ENCODE measurements around the gene DYNC2H1.
"Not testable (repeated sequence)": the region's sequence is repeated elsewhere in the genome, so short reads cannot be mapped to it uniquely, and the experiment has no call there.

DYNC2H1 gene

GRCh38 chr11:103294516-103294915, 185.3 kb downstream of the DYNC2H1 start:
- no peak for DNase-seq

- no peak for DNase-seq
Observed at GRCh38 chr11:103295704-103296103, 186.5 kb downstream of the DYNC2H1 start.

GRCh38 chr11:103297900-103298299, 188.7 kb downstream of the DYNC2H1 start:
- DNase-seq: no peak

GRCh38 chr11:103315248-103315647, 206.0 kb downstream of the DYNC2H1 start:
- no peak for DNase-seq

DNA sequence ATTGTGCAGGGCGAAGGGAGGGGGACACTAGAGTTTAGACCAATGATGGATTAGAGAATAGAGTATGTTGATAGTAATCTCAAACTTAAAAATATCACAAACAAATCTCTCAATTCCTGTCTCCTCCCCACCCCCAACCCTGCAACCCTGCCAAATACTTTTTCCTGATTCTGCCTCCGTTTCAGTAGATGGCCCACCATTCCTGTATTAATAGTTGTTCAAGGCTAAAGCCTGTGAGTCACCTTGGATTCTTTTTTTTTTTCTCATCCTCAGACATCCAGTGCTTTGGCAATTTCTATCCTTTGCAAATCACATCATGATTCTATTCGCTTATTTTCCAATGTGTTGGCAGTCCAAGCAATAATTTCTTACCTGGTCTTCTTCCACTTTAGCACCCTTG, 207.9 kb downstream of the DYNC2H1 start:
- no peak for DNase-seq

GRCh38 chr11:103322821-103323220, 213.6 kb downstream of the DYNC2H1 start:
- no peak for DNase-seq

- DNase-seq: no peak
Observed at GRCh38 chr11:103325686-103326069, 216.5 kb downstream of the DYNC2H1 start.

GRCh38 chr11:103326070-103326794, 217.0 kb downstream of the DYNC2H1 start:
- DNase-seq: no peak

DNA sequence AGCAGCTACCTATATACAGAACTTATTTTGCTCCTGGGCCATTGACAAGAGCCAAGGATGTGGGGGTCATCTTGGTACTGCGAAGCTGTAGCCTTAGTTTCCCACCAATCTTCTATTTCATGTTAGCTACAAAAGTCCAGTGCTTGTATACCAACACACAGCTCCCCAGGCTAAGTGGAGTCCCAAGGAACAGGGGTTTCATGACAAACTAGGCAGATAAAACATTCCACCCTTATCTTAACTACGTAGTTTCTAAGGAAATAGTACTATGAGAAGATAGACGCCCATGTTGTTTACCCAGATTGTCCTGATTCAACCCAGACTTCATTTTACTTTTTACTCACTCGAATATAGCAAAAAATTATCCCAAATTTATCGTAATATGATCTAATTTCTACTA, 218.5 kb downstream of the DYNC2H1 start:
- no peak for DNase-seq

- DNase-seq: no peak
Observed at GRCh38 chr11:103332409-103332808, 223.2 kb downstream of the DYNC2H1 start.

- no peak for DNase-seq
Observed at GRCh38 chr11:103338621-103339484, 229.6 kb downstream of the DYNC2H1 start.

GRCh38 chr11:103339485-103339857, 230.2 kb downstream of the DYNC2H1 start:
- DNase-seq: no peak

- no peak for DNase-seq
Observed at GRCh38 chr11:103340956-103341355, 231.7 kb downstream of the DYNC2H1 start.

DNA sequence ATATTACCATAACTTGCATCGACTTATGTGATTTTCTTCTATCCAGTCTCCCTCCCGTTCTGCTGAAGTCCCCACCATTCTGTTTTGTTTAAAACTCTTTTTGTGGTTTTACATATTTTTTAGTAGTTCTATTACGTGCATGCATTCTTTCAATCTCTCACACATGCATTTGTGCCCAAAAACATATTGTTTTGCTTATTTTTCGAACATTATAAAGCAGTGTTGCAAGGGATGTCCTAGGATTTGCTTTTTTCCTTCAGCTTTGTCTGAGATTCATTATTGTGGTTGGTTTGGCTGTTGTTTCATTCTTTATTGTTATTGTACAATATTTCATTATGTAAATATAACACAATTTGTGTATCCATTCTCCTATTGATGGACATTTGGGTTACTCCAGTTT, 235.7 kb downstream of the DYNC2H1 start:
- no peak for DNase-seq

- no peak for DNase-seq
Observed at GRCh38 chr11:103349595-103349994, 240.4 kb downstream of the DYNC2H1 start.

DNA sequence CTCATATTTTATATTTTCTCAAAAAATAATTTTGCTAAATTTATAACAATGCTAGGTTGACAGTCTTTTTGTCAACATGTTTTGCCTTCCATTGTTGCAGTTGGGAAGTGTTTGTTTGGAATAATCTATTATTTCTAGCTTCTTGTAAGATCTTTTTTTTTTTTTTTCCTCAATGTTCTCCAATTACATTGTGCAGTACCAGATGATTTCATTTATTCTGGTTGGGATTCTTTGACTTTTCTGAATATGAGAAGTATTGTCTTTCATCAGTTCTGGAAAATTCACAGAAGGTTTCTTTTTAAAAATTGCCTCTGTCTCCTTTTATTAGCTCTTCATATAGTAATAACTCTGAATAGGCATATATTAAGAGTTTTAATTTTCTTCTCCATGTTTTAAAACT, 245.4 kb downstream of the DYNC2H1 start:
- no peak for DNase-seq

DNA sequence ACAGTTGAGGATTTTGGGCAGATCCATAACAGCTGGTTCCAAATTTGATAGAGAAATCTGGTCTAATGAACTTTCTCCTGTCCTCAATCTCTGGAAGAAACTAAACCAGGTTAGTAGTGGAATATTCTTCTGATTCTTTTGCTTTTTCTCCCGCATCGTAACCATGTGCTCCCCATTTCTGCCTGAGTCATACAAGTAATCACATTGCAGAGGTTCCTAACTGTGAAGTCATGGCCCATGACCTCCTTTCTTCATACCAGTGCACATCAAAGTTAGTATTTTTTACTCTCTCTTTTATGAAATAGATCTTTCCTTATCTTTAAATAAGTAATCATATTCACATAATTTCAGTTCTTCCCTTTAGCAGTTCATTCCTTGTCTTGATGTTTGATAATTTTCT, 249.0 kb downstream of the DYNC2H1 start:
- no peak for DNase-seq

- no peak for DNase-seq
Observed at GRCh38 chr11:103359216-103359615, 250.0 kb downstream of the DYNC2H1 start.

GRCh38 chr11:103364687-103365086, 255.5 kb downstream of the DYNC2H1 start:
- no peak for DNase-seq

- no peak for DNase-seq
Observed at GRCh38 chr11:103367650-103368049, 258.4 kb downstream of the DYNC2H1 start.

DNA sequence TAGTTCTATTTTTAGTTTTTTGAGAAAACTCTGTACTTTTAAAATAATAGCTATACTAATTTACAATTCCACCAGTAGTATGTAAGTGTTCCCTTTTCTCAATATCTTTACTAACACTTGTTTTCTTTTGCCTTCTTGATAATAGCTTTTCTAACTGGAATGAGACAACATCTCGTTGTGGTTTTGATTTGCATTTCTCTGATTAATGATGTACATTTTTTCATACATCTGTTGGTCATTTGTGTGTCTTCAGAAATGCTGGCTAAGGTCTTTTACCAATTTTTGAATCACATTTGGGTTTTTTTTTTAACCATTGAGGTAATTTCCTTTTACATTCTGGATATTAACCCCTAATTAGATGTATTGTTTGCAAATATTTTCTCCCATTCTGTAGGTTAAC, 258.9 kb downstream of the DYNC2H1 start:
- no peak for DNase-seq

DNA sequence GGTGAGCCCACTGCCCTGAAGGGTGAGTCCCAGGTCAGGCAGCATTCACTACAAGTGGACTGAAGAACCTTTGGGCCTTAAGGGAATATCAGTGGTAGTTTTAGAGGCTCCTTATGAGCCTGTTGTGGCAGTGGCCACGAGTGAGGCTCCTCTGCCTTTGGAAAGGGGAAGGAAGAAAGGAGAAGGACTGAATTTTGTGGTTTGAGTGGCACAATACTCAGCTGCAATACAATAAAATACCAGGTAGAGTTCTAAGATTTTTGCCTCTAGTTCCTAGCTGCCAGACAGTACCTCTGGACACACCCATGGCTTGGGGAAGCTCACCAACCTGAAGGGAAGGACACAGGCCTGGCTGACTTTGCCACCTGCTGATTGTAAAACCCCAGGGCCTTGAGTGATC, 260.9 kb downstream of the DYNC2H1 start:
- no peak for DNase-seq

- no peak for DNase-seq
Observed at GRCh38 chr11:103372906-103373305, 263.7 kb downstream of the DYNC2H1 start.

GRCh38 chr11:103374227-103374626, 265.0 kb downstream of the DYNC2H1 start:
- DNase-seq: not testable (repeated sequence)
